ENCODE data around the gene TGFBR3. TPM values are rescaled to one million over a fixed set of nuclear protein-coding genes. Genes with fewer than 3 reads are reported as not detected.
A peak's percentile ranks its signal among the peaks of the same experiment; 100 is the strongest.

Gene TGFBR3
- total RNA-seq, 6 experiments from 2014 or later = 5.8 to 21.1 (median 19.0) TPM

- no peak for DNase-seq
- Mint-ChIP-seq H3K4me3 (no peak overlapping the region), H3K27ac (no peak overlapping the region), H3K9me3 (no peaks in the 10 kb centered on the region), H3K4me1 (ENCODE audit: low read depth) (peaks cover 68% of the 10 kb centered on the region), H3K36me3 (ENCODE audit: low read depth) (peaks cover 10% of the 10 kb centered on the region; the same call in 1 of the 2 replicates), H3K27me3 (ENCODE audit: insufficient read depth) (peaks cover 1% of the 10 kb centered on the region; the same call in 1 of the 2 replicates)
- no peak for TF ChIP-seq CTCF (IDR thresholded peaks at IDR 0.05)
Observed at GRCh38 chr1:91793189-91793588, 92.8 kb downstream of the TGFBR3 start.

- Mint-ChIP-seq H3K4me3 (no peak overlapping the region), H3K9me3 (no peaks in the 10 kb centered on the region), H3K27ac (no peak overlapping the region), H3K27me3 (ENCODE audit: insufficient read depth) (peaks cover 4% of the 10 kb centered on the region), H3K36me3 (ENCODE audit: low read depth) (peaks cover 16% of the 10 kb centered on the region; the same call in 1 of the 2 replicates), H3K4me1 (ENCODE audit: low read depth) (peaks cover 71% of the 10 kb centered on the region)
- DNase-seq = no peak
- peak; percentile 42; the same call in 1 of the 2 replicates for TF ChIP-seq CTCF (IDR thresholded peaks at IDR 0.05)
Observed at GRCh38 chr1:91792489-91793071, 93.4 kb downstream of the TGFBR3 start.

- TF ChIP-seq CTCF (IDR thresholded peaks at IDR 0.05) = no peak
- H3K27me3 Mint-ChIP-seq (ENCODE audit: insufficient read depth) = peaks cover 4% of the 10 kb centered on the region
- no peaks in the 10 kb centered on the region for H3K9me3 Mint-ChIP-seq
- H3K27ac Mint-ChIP-seq = no peak overlapping the region; the same call in 1 of the 2 replicates
- peaks cover 20% of the 10 kb centered on the region; the same call in 1 of the 2 replicates for H3K36me3 Mint-ChIP-seq (ENCODE audit: low read depth)
- H3K4me1 Mint-ChIP-seq (ENCODE audit: low read depth) = peaks cover 70% of the 10 kb centered on the region
- H3K4me3 Mint-ChIP-seq = no peak overlapping the region
- no peak for DNase-seq
Observed at GRCh38 chr1:91791691-91792488, 94.1 kb downstream of the TGFBR3 start.

- no peak for TF ChIP-seq CTCF (IDR thresholded peaks at IDR 0.05)
- peaks cover 66% of the 10 kb centered on the region for H3K4me1 Mint-ChIP-seq (ENCODE audit: low read depth)
- H3K4me3 Mint-ChIP-seq = no peak overlapping the region
- peaks cover 5% of the 10 kb centered on the region for H3K27me3 Mint-ChIP-seq (ENCODE audit: insufficient read depth)
- no peak for DNase-seq
- no peak overlapping the region for H3K27ac Mint-ChIP-seq
- H3K36me3 Mint-ChIP-seq (ENCODE audit: low read depth) = peaks cover 20% of the 10 kb centered on the region; the same call in 1 of the 2 replicates
- H3K9me3 Mint-ChIP-seq = no peaks in the 10 kb centered on the region
Observed at GRCh38 chr1:91791103-91791502, 94.8 kb downstream of the TGFBR3 start.

GRCh38 chr1:91790392-91790791, 95.6 kb downstream of the TGFBR3 start:
- no peak overlapping the region for H3K4me3 Mint-ChIP-seq
- peaks cover 61% of the 10 kb centered on the region for H3K4me1 Mint-ChIP-seq (ENCODE audit: low read depth)
- peaks cover 22% of the 10 kb centered on the region; the same call in 1 of the 2 replicates for H3K36me3 Mint-ChIP-seq (ENCODE audit: low read depth)
- peaks cover 6% of the 10 kb centered on the region for H3K27me3 Mint-ChIP-seq (ENCODE audit: insufficient read depth)
- DNase-seq = no peak
- no peaks in the 10 kb centered on the region for H3K9me3 Mint-ChIP-seq
- H3K27ac Mint-ChIP-seq = no peak overlapping the region
- TF ChIP-seq CTCF (IDR thresholded peaks at IDR 0.05) = no peak

All from HFFc6 (cell line).